CD14-positive monocyte (primary cell): ENCODE measurements around the gene LRRC8E. TPM values are rescaled to one million over a fixed set of nuclear protein-coding genes. Genes with fewer than 3 reads are reported as not detected.

Experiments
- DNase-seq, 3 donors: peaks; one replicate each; pipeline ENCODE4 v3.0.0-alpha.2; 2011 to 2022
- H2AFZ ChIP-seq: 2 replicates; pipeline ENCODE4 v1.6.0; 2012; ENCODE audit warnings: mild to moderate bottlenecking, low read depth, low read length, inconsistent platforms; ENCODE audit not compliant: insufficient read depth, poor library complexity, severe bottlenecking
- H3K27ac ChIP-seq, 2 donors: 1 replicate in 1 of 2; 2 replicates in 1 of 2; pipeline ENCODE4 v1.5.1; 2012 to 2013; ENCODE audit warnings: low read length in 2 of 2, control low read depth in 1 of 2, inconsistent platforms in 1 of 2, low read depth in 1 of 2, mild to moderate bottlenecking in 1 of 2
- H3K27me3 ChIP-seq, 2 donors: one replicate each; pipeline versions ENCODE4 v1.6.0 to v1.6.1; 2011 to 2013; ENCODE audit warnings: low read length in 2 of 2; ENCODE audit not compliant: control insufficient read depth in 2 of 2, insufficient read depth in 2 of 2
- H3K36me3 ChIP-seq, 2 donors: replicated peaks in 1 of 2; 1 replicate in 1 of 2; 2 replicates in 1 of 2; pipeline versions ENCODE4 v1.5.1 to v1.6.1; 2012 to 2013; ENCODE audit warnings: low read length in 2 of 2, control low read depth in 1 of 2, inconsistent platforms in 1 of 2, mild to moderate bottlenecking in 1 of 2; ENCODE audit not compliant: insufficient read depth in 2 of 2, control insufficient read depth in 1 of 2
- H3K4me1 ChIP-seq, 2 donors: 1 replicate in 1 of 2; 2 replicates in 1 of 2; pipeline versions ENCODE4 v1.5.1 to v1.6.1; 2012 to 2013; ENCODE audit warnings: low read length in 2 of 2, control low read depth in 1 of 2, inconsistent platforms in 1 of 2, mild to moderate bottlenecking in 1 of 2, moderate library complexity in 1 of 2; ENCODE audit not compliant: insufficient read depth in 2 of 2, control insufficient read depth in 1 of 2
- H3K4me2 ChIP-seq: replicated peaks from 2 replicates; pipeline ENCODE3; 2012; ENCODE audit warnings: low read length, moderate library complexity, mild to moderate bottlenecking; ENCODE audit not compliant: poor library complexity, severe bottlenecking; ENCODE audit errors: extremely low read depth
- H3K4me3 ChIP-seq, 3 experiments: fragments of 200-600 bp in 1 of 3; sonication (generic) in 1 of 3; replicated peaks in 1 of 3; 1 replicate in 2 of 3; 2 replicates in 1 of 3; pipeline ENCODE4 v1.5.1; 2011 to 2013; ENCODE audit warnings: low read length in 3 of 3, mild to moderate bottlenecking in 3 of 3, control low read depth in 2 of 3, low read depth in 2 of 3, inconsistent platforms in 1 of 3, moderate library complexity in 1 of 3
- H3K79me2 ChIP-seq: 2 replicates; pipeline ENCODE4 v1.6.0; 2012; ENCODE audit warnings: mild to moderate bottlenecking, control low read depth, inconsistent platforms, low read length, moderate library complexity; ENCODE audit not compliant: insufficient read depth
- H3K9ac ChIP-seq: 2 replicates; pipeline ENCODE4 v1.6.0; 2017; ENCODE audit warnings: low read length, mild to moderate bottlenecking; ENCODE audit not compliant: insufficient read depth, poor library complexity, severe bottlenecking
- H3K9me3 ChIP-seq, 2 donors: replicated peaks in 1 of 2; 1 replicate in 1 of 2; 2 replicates in 1 of 2; pipeline versions ENCODE4 v1.5.1 to v1.6.1; 2012 to 2013; ENCODE audit warnings: low read length in 2 of 2, control low read depth in 1 of 2; ENCODE audit not compliant: control insufficient read depth in 1 of 2, insufficient read depth in 1 of 2
- H4K20me1 ChIP-seq: 2 replicates; pipeline ENCODE4 v1.6.0; 2012; ENCODE audit warnings: mild to moderate bottlenecking, low read length, control low read depth, moderate library complexity; ENCODE audit not compliant: insufficient read depth
- H3K27ac Mint-ChIP-seq, 7 donors: one replicate each; pipeline ENCODE4 v1.8.0; 2020; ENCODE audit warnings: mild to moderate bottlenecking in 7 of 7, mixed read lengths in 7 of 7, moderate library complexity in 6 of 7, inconsistent platforms in 2 of 7
- H3K27me3 Mint-ChIP-seq, 3 donors: one replicate each; pipeline ENCODE4 v1.8.0; 2021 to 2022; ENCODE audit warnings: low read depth in 3 of 3, mild to moderate bottlenecking in 3 of 3, mixed read lengths in 3 of 3, moderate library complexity in 3 of 3, inconsistent platforms in 1 of 3
- H3K36me3 Mint-ChIP-seq, 2 donors: one replicate each; pipeline ENCODE4 v1.8.0; 2020; ENCODE audit warnings: mixed read lengths in 2 of 2, inconsistent platforms in 1 of 2, mild to moderate bottlenecking in 1 of 2
- H3K4me1 Mint-ChIP-seq: one replicate; pipeline ENCODE4 v1.8.0; 2020; ENCODE audit warnings: mild to moderate bottlenecking, mixed read lengths
- H3K4me3 Mint-ChIP-seq, 2 donors: one replicate each; pipeline ENCODE4 v1.8.0; 2020; ENCODE audit warnings: mild to moderate bottlenecking in 2 of 2, mixed read lengths in 2 of 2, moderate library complexity in 1 of 2
- H3K9me3 Mint-ChIP-seq, 7 donors: one replicate each; pipeline ENCODE4 v1.8.0; 2020 to 2022; ENCODE audit warnings: mixed read lengths in 7 of 7, mild to moderate bottlenecking in 6 of 7, moderate library complexity in 6 of 7, inconsistent platforms in 2 of 7
- WGBS: methylation state at CpG from one replicate; pipeline ENCODE4 v1.1.5; 2013; ENCODE audit warnings: missing lambda C conversion rate; ENCODE audit not compliant: insufficient coverage; 5-methylcytosine and 5-hydroxymethylcytosine counted together
- intact Hi-C, 2 donors: fragments of 100-400 bp; cut with micrococcal nuclease; formaldehyde crosslinking; loops; one replicate each; pipeline versions ENCODE4 v1.15.0 to v1.15.1; 2023
- polyA plus RNA-seq, 3 donors: library from polyadenylated mRNA; depleted of rRNA in 1 of 3; unstranded in 2 of 3; stranded (reverse) in 1 of 3; fragments of 300-500 nt in 2 of 3; fragments of >200 nt in 1 of 3; fragmentation: Illumina TruSeq in 2 of 3; gene quantifications; 1 replicate in 2 of 3; 2 replicates in 1 of 3; pipeline ENCODE4 v1.2.3, GENCODE V29; 2012 to 2021
- TF ChIP-seq, protein P1 (sequence below): fragments of 200-600 bp; IDR thresholded peaks from one replicate; pipeline ENCODE4 v1.8.0; 2022; ENCODE audit warnings: antibody characterized with exemption, mild to moderate bottlenecking

LRRC8E gene
- polyA plus RNA-seq, 3 donors = not detected

DNA sequence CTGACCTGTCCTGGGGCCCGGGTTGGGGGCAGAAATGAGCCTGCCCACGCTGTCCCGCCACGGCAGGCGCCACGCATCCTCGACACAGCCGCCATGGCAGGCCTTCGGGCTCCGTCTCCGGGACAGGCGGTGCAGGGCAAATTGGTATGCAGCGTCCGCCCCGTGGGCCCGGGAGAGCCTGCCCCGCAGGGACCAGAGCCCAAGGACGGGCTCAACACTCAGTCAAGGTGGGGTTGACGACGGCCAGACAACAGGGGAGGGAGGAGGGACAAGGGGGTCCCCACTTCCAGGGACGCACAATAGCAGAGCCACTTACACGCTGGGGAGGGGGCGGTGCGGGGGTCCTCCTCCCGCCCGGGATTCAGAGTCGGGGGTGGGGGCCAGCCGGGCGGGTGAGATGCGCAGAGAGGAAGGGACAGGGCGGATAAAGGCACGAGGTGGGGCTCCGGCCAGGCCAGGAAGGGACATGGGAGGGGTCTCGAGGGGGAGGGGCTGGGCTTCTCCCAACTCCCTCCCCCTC is 36.4 kb downstream of the LRRC8E start:
- H3K79me2 ChIP-seq = no peaks in the 10 kb centered on the region
- H3K27me3 ChIP-seq = no peaks in the 10 kb centered on the region
- Mint-ChIP-seq H3K9me3 (peaks cover 0 to 2% (median 2%) of the 10 kb centered on the region in 7 donors), H3K4me1 (peaks cover 24% of the 10 kb centered on the region), H3K4me3 (peak overlapping the region in 1 of 2 donors; percentile 77), H3K27me3 (peaks cover 14 to 24% (median 16%) of the 10 kb centered on the region in 3 donors), H3K27ac (no peak overlapping the region), H3K36me3 (peaks cover 18 to 19% of the 10 kb centered on the region in 2 donors)
- peak overlapping the region; percentile 31 for H2AFZ ChIP-seq
- DNase-seq = no peak
- no peak overlapping the region for H3K9ac ChIP-seq
- TF ChIP-seq, protein P1, sequence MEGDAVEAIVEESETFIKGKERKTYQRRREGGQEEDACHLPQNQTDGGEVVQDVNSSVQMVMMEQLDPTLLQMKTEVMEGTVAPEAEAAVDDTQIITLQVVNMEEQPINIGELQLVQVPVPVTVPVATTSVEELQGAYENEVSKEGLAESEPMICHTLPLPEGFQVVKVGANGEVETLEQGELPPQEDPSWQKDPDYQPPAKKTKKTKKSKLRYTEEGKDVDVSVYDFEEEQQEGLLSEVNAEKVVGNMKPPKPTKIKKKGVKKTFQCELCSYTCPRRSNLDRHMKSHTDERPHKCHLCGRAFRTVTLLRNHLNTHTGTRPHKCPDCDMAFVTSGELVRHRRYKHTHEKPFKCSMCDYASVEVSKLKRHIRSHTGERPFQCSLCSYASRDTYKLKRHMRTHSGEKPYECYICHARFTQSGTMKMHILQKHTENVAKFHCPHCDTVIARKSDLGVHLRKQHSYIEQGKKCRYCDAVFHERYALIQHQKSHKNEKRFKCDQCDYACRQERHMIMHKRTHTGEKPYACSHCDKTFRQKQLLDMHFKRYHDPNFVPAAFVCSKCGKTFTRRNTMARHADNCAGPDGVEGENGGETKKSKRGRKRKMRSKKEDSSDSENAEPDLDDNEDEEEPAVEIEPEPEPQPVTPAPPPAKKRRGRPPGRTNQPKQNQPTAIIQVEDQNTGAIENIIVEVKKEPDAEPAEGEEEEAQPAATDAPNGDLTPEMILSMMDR = no peak
- peaks cover 12 to 15% of the 10 kb centered on the region in 2 donors for H3K36me3 ChIP-seq
- H4K20me1 ChIP-seq = peaks cover 7% of the 10 kb centered on the region
- H3K4me3 ChIP-seq = peak overlapping the region in 1 of 3 experiments; percentile 59
- intact Hi-C loops = loop anchor here (5.0 to 10.0 kb wide), 3 partner anchors 52 to 1890 kb away; partner anchors contain the start of genes FBXL12 (in 1 of the 2) and PRR36 (in 1 of the 2)
- H3K4me2 ChIP-seq = peak overlapping the region; percentile 70
- peaks cover 21 to 35% of the 10 kb centered on the region in 2 donors for H3K4me1 ChIP-seq
- H3K27ac ChIP-seq = no peak overlapping the region
- 70% methylated on average over 24 of the region's 34 CpGs for WGBS
- no peaks in the 10 kb centered on the region for H3K9me3 ChIP-seq

GRCh38 chr19:7925171-7925851 is 37.0 kb downstream of the LRRC8E start:
- H3K27me3 ChIP-seq = no peaks in the 10 kb centered on the region
- H2AFZ ChIP-seq = peak overlapping the region; percentile 31
- peak overlapping the region in 2 of 7 donors; percentile 30 to 73 for H3K27ac Mint-ChIP-seq
- under 1% methylated on average over 94 of the region's 98 CpGs for WGBS
- DNase-seq = peak; percentile 49 to 65 (median 51)
- no peak overlapping the region for H3K9ac ChIP-seq
- peaks cover 17 to 24% of the 10 kb centered on the region in 2 donors for H3K36me3 Mint-ChIP-seq
- intact Hi-C loops = loop anchor here in 1 of 2 donors (10.0 kb wide), 1 partner anchor 1889 kb away; the partner anchor contains the start of gene FBXL12
- peaks cover 0 to 2% (median 1%) of the 10 kb centered on the region in 7 donors for H3K9me3 Mint-ChIP-seq
- peak overlapping the region in 1 of 3 experiments; percentile 59 for H3K4me3 ChIP-seq
- H3K4me3 Mint-ChIP-seq = peak overlapping the region; percentile 72 to 91
- peaks cover 7% of the 10 kb centered on the region for H4K20me1 ChIP-seq
- H3K36me3 ChIP-seq = peaks cover 14 to 16% of the 10 kb centered on the region in 2 donors
- TF ChIP-seq, protein P1 = peak; percentile 97
- H3K9me3 ChIP-seq = no peaks in the 10 kb centered on the region
- peaks cover 13 to 19% (median 14%) of the 10 kb centered on the region in 3 donors for H3K27me3 Mint-ChIP-seq
- peak overlapping the region; percentile 70 for H3K4me2 ChIP-seq
- H3K27ac ChIP-seq = no peak overlapping the region
- H3K4me1 Mint-ChIP-seq = peaks cover 20% of the 10 kb centered on the region
- peaks cover 18 to 30% of the 10 kb centered on the region in 2 donors for H3K4me1 ChIP-seq
- no peaks in the 10 kb centered on the region for H3K79me2 ChIP-seq
